ENCODE measurements around the gene RENBP.

The RENBP gene

DNA sequence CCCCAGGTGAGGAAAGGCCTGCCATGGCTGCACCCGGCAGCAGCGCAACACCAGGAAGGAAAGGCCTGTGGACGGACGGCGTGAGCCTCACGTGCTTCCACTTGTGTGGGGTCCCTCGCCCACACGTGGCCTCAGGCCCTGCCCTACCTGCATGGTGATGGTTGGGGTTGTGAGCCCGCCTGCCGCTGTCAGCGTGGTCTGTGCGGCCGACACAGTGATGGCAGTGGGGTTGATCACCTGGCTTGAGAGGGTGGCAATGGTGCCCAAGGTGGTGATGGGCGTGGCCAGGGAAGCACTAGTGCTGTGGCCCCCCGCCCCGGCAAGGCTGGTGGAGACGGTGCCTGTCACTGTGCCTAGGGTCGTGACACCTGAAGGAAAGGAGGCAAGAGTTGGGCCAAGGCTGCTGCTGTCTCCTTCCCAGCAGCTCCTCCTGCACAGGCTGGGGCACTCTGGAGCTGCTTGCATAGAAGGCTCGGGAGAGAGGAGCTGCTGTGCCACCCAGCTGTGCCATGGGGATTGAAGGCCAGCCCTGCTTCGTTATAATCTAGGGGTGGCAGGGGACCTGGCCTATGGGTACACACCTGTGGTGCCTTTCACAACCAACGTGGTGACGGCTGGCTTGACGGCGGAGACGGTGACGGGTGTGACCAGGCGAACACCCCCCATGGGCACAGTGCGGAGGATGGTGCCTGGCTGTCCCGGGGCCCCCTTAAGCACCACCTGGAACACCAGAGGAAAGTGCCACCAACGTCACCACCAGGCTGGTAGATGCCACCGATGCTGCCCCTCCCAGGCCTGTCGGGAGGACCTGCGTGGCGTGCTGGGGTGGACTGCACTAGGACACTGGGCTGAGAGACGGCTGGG, 11.8 kb upstream of the RENBP start (continued):
- TF ChIP-seq ZBTB48 (tag by site-specific recombination; IDR thresholded peaks at IDR 0.05) (no peak), ZSCAN4 (tag by site-specific recombination; IDR thresholded peaks at IDR 0.05) (no peak), ZNF449 (tag by site-specific recombination; IDR thresholded peaks at IDR 0.05) (no peak), ZXDB (tag by site-specific recombination; IDR thresholded peaks at IDR 0.05) (no peak), ATF2 (tag by site-specific recombination; IDR thresholded peaks at IDR 0.05; ENCODE audit: low read depth) (no peak), ZFP3 (tag by site-specific recombination; IDR thresholded peaks at IDR 0.05; ENCODE audit: low read depth) (no peak), ZNF2 (tag by site-specific recombination; IDR thresholded peaks at IDR 0.05) (no peak), ZSCAN5A (tag by site-specific recombination; IDR thresholded peaks at IDR 0.05) (no peak), KLF8 (tag by site-specific recombination; IDR thresholded peaks at IDR 0.05) (peak; percentile 31; the same call in 1 of the 2 replicates), ZNF174 (tag by site-specific recombination; IDR thresholded peaks at IDR 0.05) (no peak)
- TF ChIP-seq, protein P1, sequence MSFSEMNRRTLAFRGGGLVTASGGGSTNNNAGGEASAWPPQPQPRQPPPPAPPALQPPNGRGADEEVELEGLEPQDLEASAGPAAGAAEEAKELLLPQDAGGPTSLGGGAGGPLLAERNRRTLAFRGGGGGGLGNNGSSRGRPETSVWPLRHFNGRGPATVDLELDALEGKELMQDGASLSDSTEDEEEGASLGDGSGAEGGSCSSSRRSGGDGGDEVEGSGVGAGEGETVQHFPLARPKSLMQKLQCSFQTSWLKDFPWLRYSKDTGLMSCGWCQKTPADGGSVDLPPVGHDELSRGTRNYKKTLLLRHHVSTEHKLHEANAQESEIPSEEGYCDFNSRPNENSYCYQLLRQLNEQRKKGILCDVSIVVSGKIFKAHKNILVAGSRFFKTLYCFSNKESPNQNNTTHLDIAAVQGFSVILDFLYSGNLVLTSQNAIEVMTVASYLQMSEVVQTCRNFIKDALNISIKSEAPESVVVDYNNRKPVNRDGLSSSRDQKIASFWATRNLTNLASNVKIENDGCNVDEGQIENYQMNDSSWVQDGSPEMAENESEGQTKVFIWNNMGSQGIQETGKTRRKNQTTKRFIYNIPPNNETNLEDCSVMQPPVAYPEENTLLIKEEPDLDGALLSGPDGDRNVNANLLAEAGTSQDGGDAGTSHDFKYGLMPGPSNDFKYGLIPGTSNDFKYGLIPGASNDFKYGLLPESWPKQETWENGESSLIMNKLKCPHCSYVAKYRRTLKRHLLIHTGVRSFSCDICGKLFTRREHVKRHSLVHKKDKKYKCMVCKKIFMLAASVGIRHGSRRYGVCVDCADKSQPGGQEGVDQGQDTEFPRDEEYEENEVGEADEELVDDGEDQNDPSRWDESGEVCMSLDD (tag by site-specific recombination; IDR thresholded peaks at IDR 0.05) = no peak
- TF ChIP-seq, protein P2, sequence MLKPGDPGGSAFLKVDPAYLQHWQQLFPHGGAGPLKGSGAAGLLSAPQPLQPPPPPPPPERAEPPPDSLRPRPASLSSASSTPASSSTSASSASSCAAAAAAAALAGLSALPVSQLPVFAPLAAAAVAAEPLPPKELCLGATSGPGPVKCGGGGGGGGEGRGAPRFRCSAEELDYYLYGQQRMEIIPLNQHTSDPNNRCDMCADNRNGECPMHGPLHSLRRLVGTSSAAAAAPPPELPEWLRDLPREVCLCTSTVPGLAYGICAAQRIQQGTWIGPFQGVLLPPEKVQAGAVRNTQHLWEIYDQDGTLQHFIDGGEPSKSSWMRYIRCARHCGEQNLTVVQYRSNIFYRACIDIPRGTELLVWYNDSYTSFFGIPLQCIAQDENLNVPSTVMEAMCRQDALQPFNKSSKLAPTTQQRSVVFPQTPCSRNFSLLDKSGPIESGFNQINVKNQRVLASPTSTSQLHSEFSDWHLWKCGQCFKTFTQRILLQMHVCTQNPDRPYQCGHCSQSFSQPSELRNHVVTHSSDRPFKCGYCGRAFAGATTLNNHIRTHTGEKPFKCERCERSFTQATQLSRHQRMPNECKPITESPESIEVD (tag by site-specific recombination; IDR thresholded peaks at IDR 0.05) = no peak

GRCh38 chrX:153955228-153955732, 10.8 kb upstream of the RENBP start:
- Histone ChIP-seq H3K36me3 (ENCODE audit: control insufficient read depth in 2 of 2, insufficient read depth in 1 of 2, low read length in 2 of 2) (peaks cover 31 to 100% of the 10 kb centered on the region in 2 experiments), H3K4me1 (ENCODE audit: control insufficient read depth, insufficient read depth, low read length) (no peaks in the 10 kb centered on the region; the same call in 1 of the 2 replicates), H3K9me3 (ENCODE audit: control insufficient read depth, insufficient read depth, low read depth, low read length) (no peaks in the 10 kb centered on the region), H3K27ac (ENCODE audit: extremely low read depth, low read depth, low read length) (no peak overlapping the region), H3K4me3 (ENCODE audit: low read depth, low read length) (no peak overlapping the region)
- ChIA-PET CTCF (interaction anchor here (0.9 to 1.0 kb wide), 2 partner anchors 8 to 32 kb away, joined by 3 read pairs; no protein-coding TSS in a partner anchor), POLR2A (no interaction called here)
- peak; percentile 34; the same call in 1 of the 2 replicates for TF ChIP-seq ZNF10 (tag by site-specific recombination; IDR thresholded peaks at IDR 0.05)
- TF ChIP-seq, protein P3, sequence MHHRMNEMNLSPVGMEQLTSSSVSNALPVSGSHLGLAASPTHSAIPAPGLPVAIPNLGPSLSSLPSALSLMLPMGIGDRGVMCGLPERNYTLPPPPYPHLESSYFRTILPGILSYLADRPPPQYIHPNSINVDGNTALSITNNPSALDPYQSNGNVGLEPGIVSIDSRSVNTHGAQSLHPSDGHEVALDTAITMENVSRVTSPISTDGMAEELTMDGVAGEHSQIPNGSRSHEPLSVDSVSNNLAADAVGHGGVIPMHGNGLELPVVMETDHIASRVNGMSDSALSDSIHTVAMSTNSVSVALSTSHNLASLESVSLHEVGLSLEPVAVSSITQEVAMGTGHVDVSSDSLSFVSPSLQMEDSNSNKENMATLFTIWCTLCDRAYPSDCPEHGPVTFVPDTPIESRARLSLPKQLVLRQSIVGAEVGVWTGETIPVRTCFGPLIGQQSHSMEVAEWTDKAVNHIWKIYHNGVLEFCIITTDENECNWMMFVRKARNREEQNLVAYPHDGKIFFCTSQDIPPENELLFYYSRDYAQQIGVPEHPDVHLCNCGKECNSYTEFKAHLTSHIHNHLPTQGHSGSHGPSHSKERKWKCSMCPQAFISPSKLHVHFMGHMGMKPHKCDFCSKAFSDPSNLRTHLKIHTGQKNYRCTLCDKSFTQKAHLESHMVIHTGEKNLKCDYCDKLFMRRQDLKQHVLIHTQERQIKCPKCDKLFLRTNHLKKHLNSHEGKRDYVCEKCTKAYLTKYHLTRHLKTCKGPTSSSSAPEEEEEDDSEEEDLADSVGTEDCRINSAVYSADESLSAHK (tag by site-specific recombination; IDR thresholded peaks at IDR 0.05) = no peak
- peak; percentile 83 for TF ChIP-seq GLIS2 (tag by site-specific recombination; IDR thresholded peaks at IDR 0.05)
- TF ChIP-seq HOXC10 (CRISPR knock-in tag; IDR thresholded peaks at IDR 0.05) = no peak
- no peak for TF ChIP-seq KLF16 (tag by site-specific recombination; IDR thresholded peaks at IDR 0.05)
- TF ChIP-seq, protein P2 (tag by site-specific recombination; IDR thresholded peaks at IDR 0.05) = no peak
